Fibroblast of skin of abdomen (primary cell): ENCODE data around the gene SH2B3.
"Not testable (repeated sequence)": the region's sequence is repeated elsewhere in the genome, so short reads cannot be mapped to it uniquely, and the experiment has no call there.

Experiments
- DNase-seq: peaks from one replicate; pipeline ENCODE4 v3.0.0-alpha.2; 2013

The SH2B3 gene

GRCh38 chr12:111387747-111388323 lies 17.9 kb upstream of the SH2B3 start:
- no peak for DNase-seq

- DNase-seq = no peak
These were observed 16.1 kb upstream of the SH2B3 start for GRCh38 chr12:111389635-111390034.

- no peak for DNase-seq
These were observed 14.8 kb upstream of the SH2B3 start for GRCh38 chr12:111390910-111391309.

- DNase-seq = no peak
These were observed 11.9 kb upstream of the SH2B3 start for GRCh38 chr12:111393700-111394300.

- no peak for DNase-seq
These were observed 11.2 kb upstream of the SH2B3 start for GRCh38 chr12:111394480-111394879.

GRCh38 chr12:111395336-111396187 lies 10.2 kb upstream of the SH2B3 start:
- no peak for DNase-seq

GRCh38 chr12:111396271-111396670 lies 9.5 kb upstream of the SH2B3 start:
- not testable (repeated sequence) for DNase-seq

- peak; percentile 73 for DNase-seq
These were observed 8.8 kb upstream of the SH2B3 start for GRCh38 chr12:111396726-111397445.

GRCh38 chr12:111398530-111398929 lies 7.2 kb upstream of the SH2B3 start:
- no peak for DNase-seq

- DNase-seq = not testable (repeated sequence)
These were observed 5.8 kb upstream of the SH2B3 start for GRCh38 chr12:111399741-111400404.

GRCh38 chr12:111401167-111401605 lies 4.5 kb upstream of the SH2B3 start:
- DNase-seq = no peak

GRCh38 chr12:111402490-111402824 lies 3.3 kb upstream of the SH2B3 start:
- not testable (repeated sequence) for DNase-seq

- DNase-seq = peak; percentile 66
These were observed 1.2 kb upstream of the SH2B3 start for GRCh38 chr12:111404362-111405148.

- peak; percentile 94 for DNase-seq
These were observed 419 bp upstream of the SH2B3 start for GRCh38 chr12:111405149-111405858.

GRCh38 chr12:111406474-111407376 lies 1.0 kb downstream of the SH2B3 start:
- no peak for DNase-seq

- no peak for DNase-seq
These were observed 1.8 kb downstream of the SH2B3 start for GRCh38 chr12:111407377-111408115.

GRCh38 chr12:111408116-111408440 lies 2.4 kb downstream of the SH2B3 start:
- DNase-seq = no peak

- no peak for DNase-seq
These were observed 3.1 kb downstream of the SH2B3 start for GRCh38 chr12:111408686-111409402.

- no peak for DNase-seq
These were observed 3.7 kb downstream of the SH2B3 start for GRCh38 chr12:111409403-111409779.
